Jurkat, Clone E6-1 (cell line): ENCODE results near the gene BCAS1.

Source experiments
- DNase-seq: peaks from one replicate; pipeline ENCODE4 v3.0.0-alpha.2; 2011; ENCODE audit warnings: low read depth, low spot score
- H3K4me3 ChIP-seq: 2 replicates; pipeline ENCODE4 v1.5.1; 2011; ENCODE audit warnings: mild to moderate bottlenecking, low read length, control low read depth, moderate library complexity

Gene BCAS1

GRCh38 chr20:53957451-53958172 lies 112.8 kb downstream of the BCAS1 start:
- DNase-seq: no peak
- H3K4me3 ChIP-seq: no peak overlapping the region

GRCh38 chr20:53956013-53956715 lies 114.2 kb downstream of the BCAS1 start:
- H3K4me3 ChIP-seq: no peak overlapping the region
- no peak for DNase-seq

GRCh38 chr20:53954723-53955658 lies 115.4 kb downstream of the BCAS1 start:
- DNase-seq: no peak
- no peak overlapping the region for H3K4me3 ChIP-seq

GRCh38 chr20:53952528-53953096 lies 117.8 kb downstream of the BCAS1 start:
- no peak for DNase-seq
- no peak overlapping the region for H3K4me3 ChIP-seq

- H3K4me3 ChIP-seq: no peak overlapping the region
- no peak for DNase-seq
Measured at GRCh38 chr20:53950578-53950977, 119.8 kb downstream of the BCAS1 start.

- no peak for DNase-seq
- no peak overlapping the region for H3K4me3 ChIP-seq
Measured at GRCh38 chr20:53950031-53950430, 120.4 kb downstream of the BCAS1 start.

GRCh38 chr20:53949319-53949839 lies 121.0 kb downstream of the BCAS1 start:
- no peak overlapping the region for H3K4me3 ChIP-seq
- peak; percentile 77 for DNase-seq

GRCh38 chr20:53948383-53949318 lies 121.7 kb downstream of the BCAS1 start:
- DNase-seq: no peak
- no peak overlapping the region for H3K4me3 ChIP-seq

GRCh38 chr20:53947501-53948195 lies 122.7 kb downstream of the BCAS1 start:
- DNase-seq: no peak
- no peak overlapping the region for H3K4me3 ChIP-seq

GRCh38 chr20:53946106-53946505 lies 124.3 kb downstream of the BCAS1 start:
- no peak for DNase-seq
- no peak overlapping the region for H3K4me3 ChIP-seq

- no peak overlapping the region for H3K4me3 ChIP-seq
- DNase-seq: no peak
Measured at GRCh38 chr20:53945478-53945877, 124.9 kb downstream of the BCAS1 start.

- no peak overlapping the region for H3K4me3 ChIP-seq
- no peak for DNase-seq
Measured at GRCh38 chr20:53944796-53945195, 125.6 kb downstream of the BCAS1 start.

- H3K4me3 ChIP-seq: no peak overlapping the region
- no peak for DNase-seq
Measured at GRCh38 chr20:53943522-53944291, 126.7 kb downstream of the BCAS1 start.

- no peak for DNase-seq
Measured at GRCh38 chr20:53942973-53943372, 127.4 kb downstream of the BCAS1 start.

GRCh38 chr20:53942472-53942816 lies 128.0 kb downstream of the BCAS1 start:
- H3K4me3 ChIP-seq: no peak overlapping the region

More at GRCh38 chr20:53942973-53943372, 127.4 kb downstream of the BCAS1 start:
- H3K4me3 ChIP-seq: no peak overlapping the region

GRCh38 chr20:53941680-53942471 lies 128.5 kb downstream of the BCAS1 start:
- no peak for DNase-seq
- H3K4me3 ChIP-seq: no peak overlapping the region

More at GRCh38 chr20:53942472-53942816, 128.0 kb downstream of the BCAS1 start:
- DNase-seq: no peak
